K562 (cell line): ENCODE measurements around the gene ENTPD3. TPM values are rescaled to one million over a fixed set of nuclear protein-coding genes. Genes with fewer than 3 reads are reported as not detected.

Source experiments
- ATAC-seq: fragments of 200-7000 bp; cut with Tn5 transposase; 3 replicates; pipeline ENCODE4 v1.9.1; 2020; ENCODE audit warnings: moderate library complexity
- Bru-seq: library from RNA; stranded (reverse); fragments of 400-500 nt; gene quantifications from one replicate; lab custom pipeline; 2021; lab: Mats Ljungman, UMichigan
- BruChase-seq, 2 experiments: library from RNA; stranded (reverse); fragments of 400-500 nt; gene quantifications; one replicate each; lab custom pipeline; 2021; lab: Mats Ljungman, UMichigan
- BruUV-seq: library from RNA; stranded (reverse); fragments of 400-500 nt; replicated peaks from 2 replicates; lab custom pipeline; 2021; lab: Mats Ljungman, UMichigan
- CTCF ChIA-PET: fragments of 300-600 bp; formaldehyde crosslinking; extraction: SDS; loops from one replicate; lab custom pipeline; 2021; ENCODE audit warnings: low intra/inter-chr PET ratio; lab: Yijun Ruan, JAX
- POLR2A ChIA-PET: fragments of 300-600, 350-650 bp; sonication (Branson Sonifier 250); formaldehyde crosslinking; extraction: SDS; loops from one replicate; lab custom pipeline; 2021; ENCODE audit warnings: antibody characterized with exemption, inconsistent platforms; lab: Yijun Ruan, JAX
- DNase-seq, 4 experiments: peaks; one replicate each; pipeline versions ENCODE4 v3.0.0 to v3.0.0-alpha.2; 2011 to 2018; ENCODE audit warnings: low spot score in 3 of 4, mixed read lengths in 3 of 4; ENCODE audit errors: extremely low read depth in 1 of 4
- FAIRE-seq: peaks from 2 replicates; lab custom pipeline; 2011; peaks lifted over from hg19 to GRCh38; lab: Jason Lieb, UNC
- H2AFZ ChIP-seq: 2 replicates; pipeline ENCODE4 v1.6.0; 2011; ENCODE audit warnings: low read depth, low read length, control low read depth, inconsistent platforms
- H3K27ac ChIP-seq: fragments of 200-600 bp; 3 replicates; pipeline ENCODE4 v1.8.0; 2011; ENCODE audit warnings: low read depth, mild to moderate bottlenecking, control low read depth, inconsistent platforms, low read length, moderate library complexity, mixed read lengths; ENCODE audit errors: extremely low read depth
- H3K27me3 ChIP-seq, 2 experiments: fragments of 300-600 bp in 1 of 2; 2 replicates in 1 of 2; 3 replicates in 1 of 2; pipeline versions ENCODE4 v1.6.0 to v1.8.0; 2011; ENCODE audit warnings: inconsistent platforms in 2 of 2, low read length in 2 of 2, mild to moderate bottlenecking in 1 of 2, mixed read lengths in 1 of 2, moderate library complexity in 1 of 2; ENCODE audit not compliant: control insufficient read depth in 2 of 2, insufficient read depth in 2 of 2
- H3K36me3 ChIP-seq: fragments of 300-600 bp; 3 replicates; pipeline ENCODE4 v1.8.0; 2011; ENCODE audit warnings: mild to moderate bottlenecking, low read length, inconsistent platforms; ENCODE audit not compliant: control insufficient read depth, insufficient read depth
- H3K4me1 ChIP-seq, 2 experiments: fragments of 200-600 bp in 1 of 2; replicated peaks in 1 of 2; 2 replicates in 1 of 2; 3 replicates in 1 of 2; pipeline versions ENCODE4 v1.5.1 to v1.8.0; 2011; ENCODE audit warnings: inconsistent platforms in 2 of 2, low read length in 2 of 2, mild to moderate bottlenecking in 1 of 2, mixed read lengths in 1 of 2, moderate library complexity in 1 of 2; ENCODE audit not compliant: control insufficient read depth in 2 of 2, insufficient read depth in 2 of 2
- H3K4me2 ChIP-seq: 2 replicates; pipeline ENCODE4 v1.6.1; 2011; ENCODE audit warnings: low read length, control low read depth, inconsistent platforms, mixed read lengths; ENCODE audit not compliant: insufficient read depth
- H3K4me3 ChIP-seq: fragments of 200-600 bp; sonication (generic), shearing (Covaris generic); 2 replicates; pipeline ENCODE4 v1.5.1; 2016; ENCODE audit warnings: control low read depth, inconsistent platforms
- H3K79me2 ChIP-seq: fragments of 200-600 bp; 3 replicates; pipeline ENCODE4 v1.8.0; 2011; ENCODE audit warnings: low read length, inconsistent platforms; ENCODE audit not compliant: control insufficient read depth, insufficient read depth
- H3K9ac ChIP-seq, 2 experiments: 2 replicates each; pipeline versions ENCODE4 v1.6.0 to v1.6.1; 2011; ENCODE audit warnings: low read depth in 2 of 2, low read length in 2 of 2, control low read depth in 1 of 2, inconsistent platforms in 1 of 2, mild to moderate bottlenecking in 1 of 2, mixed read lengths in 1 of 2; ENCODE audit not compliant: insufficient read depth in 1 of 2
- H3K9me1 ChIP-seq: one replicate; pipeline ENCODE4 v1.6.0; 2011; ENCODE audit warnings: inconsistent platforms, mild to moderate bottlenecking, low read length, moderate library complexity; ENCODE audit not compliant: control insufficient read depth, insufficient read depth
- H3K9me3 ChIP-seq: replicated peaks from 2 replicates; pipeline ENCODE4 v1.5.1; 2011; ENCODE audit warnings: low read depth, low read length, inconsistent platforms; ENCODE audit not compliant: control insufficient read depth, insufficient read depth
- H4K20me1 ChIP-seq: replicated peaks from 2 replicates; pipeline ENCODE4 v1.6.1; 2011; ENCODE audit warnings: low read length, inconsistent platforms, mixed read lengths; ENCODE audit not compliant: control insufficient read depth, insufficient read depth
- ATF7 ChIP-seq: fragments of 450-650 bp; IDR thresholded peaks from 2 replicates; pipeline ENCODE4 v1.7.1; 2014; ENCODE audit warnings: mild to moderate bottlenecking, moderate library complexity
- CCNT2 ChIP-seq: IDR thresholded peaks from 2 replicates; pipeline ENCODE4 v1.6.1; 2011; ENCODE audit warnings: borderline replicate concordance, low read depth, mild to moderate bottlenecking, moderate library complexity, mixed read lengths, low read length; ENCODE audit not compliant: insufficient read length; ENCODE audit errors: extremely low read depth
- CSDE1 ChIP-seq, 2 experiments: fragments of 450-650 bp; IDR thresholded peaks; 2 replicates each; pipeline ENCODE4 v1.6.1; 2016; ENCODE audit warnings: mild to moderate bottlenecking in 1 of 2
- EGR1 ChIP-seq: fragments of 450-650 bp; conservative IDR thresholded peaks from 2 replicates; pipeline ENCODE4 v1.6.1; 2017; ENCODE audit warnings: mild to moderate bottlenecking
- GABPA ChIP-seq: fragments of 200-800 bp; sonication (Bioruptor generic); conservative IDR thresholded peaks from 2 replicates; pipeline ENCODE4 v1.6.1; 2016; ENCODE audit warnings: low read depth, missing genetic modification characterization, missing compliant biosample characterization
- MXI1 ChIP-seq: IDR thresholded peaks from 2 replicates; pipeline ENCODE4 v1.6.1; 2011; ENCODE audit warnings: low read depth, mild to moderate bottlenecking, improper control_type of control experiment, low read length
- PHF20 ChIP-seq: fragments of 450-650 bp; IDR thresholded peaks from 2 replicates; pipeline ENCODE4 v1.6.1; 2018; ENCODE audit not compliant: partially characterized antibody
- RBFOX2 ChIP-seq: fragments of 200-400 bp; formaldehyde crosslinking; IDR thresholded peaks from 2 replicates; pipeline ENCODE4 v1.6.1; 2017; ENCODE audit warnings: low read depth, mild to moderate bottlenecking, low read length, moderate library complexity
- SP1 ChIP-seq: sonication (generic); formaldehyde crosslinking; IDR thresholded peaks from 2 replicates; pipeline ENCODE4 v1.8.1; 2022; ENCODE audit warnings: mild to moderate bottlenecking, missing genetic modification reagents
- SUPT5H ChIP-seq: fragments of 450-650 bp; IDR thresholded peaks from 2 replicates; pipeline ENCODE4 v1.6.1; 2016
- TEAD2 ChIP-seq: fragments of 450-650 bp; IDR thresholded peaks from 2 replicates; pipeline ENCODE4 v1.6.1; 2016; ENCODE audit warnings: missing genetic modification characterization, control low read depth, missing compliant biosample characterization
- ZNF75A ChIP-seq: fragments of 450-650 bp; formaldehyde crosslinking; IDR thresholded peaks from 2 replicates; pipeline ENCODE4 v1.4.0; 2020; ENCODE audit warnings: mild to moderate bottlenecking
- WGBS: fragments of 100-300 bp; shearing (Covaris generic); methylation state at CpG from one replicate; pipeline ENCODE4 v1.1.6; 2016; ENCODE audit warnings: low coverage, mixed read lengths; ENCODE audit not compliant: insufficient coverage; ENCODE audit errors: missing lambda C conversion rate; 5-methylcytosine and 5-hydroxymethylcytosine counted together
- in situ Hi-C: fragments of 300-500 bp; cut with MboI; formaldehyde crosslinking; loops from 4 replicates; pipeline ENCODE4 v1.15.0; 2018; ENCODE audit warnings: inconsistent platforms, mixed read lengths
- intact Hi-C: fragments of 100-400 bp; cut with micrococcal nuclease; formaldehyde crosslinking; loops from 2 replicates; pipeline ENCODE4 v1.14.2; 2022
- long read RNA-seq, 3 experiments: library from polyadenylated mRNA in 2 of 3; library from RNA in 1 of 3; unstranded in 2 of 3; stranded (forward) in 1 of 3; transcript quantifications; one replicate each; pipeline ENCODE4 v2.0.0, GENCODE V29; 2019 to 2022
- polyA minus RNA-seq, 3 experiments: library from RNA; depleted of rRNA, polyadenylated mRNA; stranded (reverse); fragments of >200 nt; gene quantifications; 2 replicates each; pipeline ENCODE4 v1.2.3, GENCODE V29; 2011
- polyA plus RNA-seq, 8 experiments: library from polyadenylated mRNA; depleted of rRNA in 4 of 8; stranded (reverse) in 5 of 8; unstranded in 3 of 8; fragments of >200 nt; fragmentation: Nextera tagmentation in 2 of 8; fragmentation: Illumina TruSeq in 1 of 8; extraction: Ambion mirVana in 2 of 8; extraction: Trizol in 1 of 8; gene quantifications; 2 replicates each; pipeline versions ENCODE4 v1.2.1 to v1.2.3, GENCODE V29; 2011 to 2014; ENCODE audit warnings: inconsistent platforms in 1 of 8, missing spikeins in 1 of 8
- total RNA-seq, 7 experiments: library from RNA; depleted of rRNA in 6 of 7; stranded (reverse); fragments of >200 nt in 6 of 7; fragmentation: Illumina TruSeq in 2 of 7; extraction: Trizol in 2 of 7; gene quantifications; 2 replicates each; pipeline versions ENCODE4 v1.2.1 to v1.2.3, GENCODE V29; 2011 to 2021; ENCODE audit warnings: low replicate concordance in 1 of 7
- TF ChIP-seq, protein P1 (sequence below): IDR thresholded peaks from 2 replicates; pipeline ENCODE4 v1.6.1; 2011; ENCODE audit warnings: borderline replicate concordance, low read depth, mild to moderate bottlenecking, moderate library complexity, low read length; ENCODE audit not compliant: insufficient read depth, poor library complexity, severe bottlenecking

The ENTPD3 gene, protein sequence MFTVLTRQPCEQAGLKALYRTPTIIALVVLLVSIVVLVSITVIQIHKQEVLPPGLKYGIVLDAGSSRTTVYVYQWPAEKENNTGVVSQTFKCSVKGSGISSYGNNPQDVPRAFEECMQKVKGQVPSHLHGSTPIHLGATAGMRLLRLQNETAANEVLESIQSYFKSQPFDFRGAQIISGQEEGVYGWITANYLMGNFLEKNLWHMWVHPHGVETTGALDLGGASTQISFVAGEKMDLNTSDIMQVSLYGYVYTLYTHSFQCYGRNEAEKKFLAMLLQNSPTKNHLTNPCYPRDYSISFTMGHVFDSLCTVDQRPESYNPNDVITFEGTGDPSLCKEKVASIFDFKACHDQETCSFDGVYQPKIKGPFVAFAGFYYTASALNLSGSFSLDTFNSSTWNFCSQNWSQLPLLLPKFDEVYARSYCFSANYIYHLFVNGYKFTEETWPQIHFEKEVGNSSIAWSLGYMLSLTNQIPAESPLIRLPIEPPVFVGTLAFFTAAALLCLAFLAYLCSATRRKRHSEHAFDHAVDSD
- total RNA-seq (2011; cell fraction: chromatin; rRNA removed; ENCODE audit: low replicate concordance), result 2.9 and 3.1 TPM in 2 replicates
- 2.2 and 3.3 TPM in 2 replicates for total RNA-seq (2011; cell fraction: nucleolus; rRNA removed)
- total RNA-seq (2011; cell fraction: nucleoplasm; rRNA removed), result 4.2 and 4.3 TPM in 2 replicates
- total RNA-seq (2014; rRNA removed) (0.23 and 0.29 TPM in 2 replicates), total RNA-seq (2014; rRNA removed; fragmentation: Illumina TruSeq; extraction: Trizol) (0.48 and 0.76 TPM in 2 replicates), total RNA-seq (2015; rRNA removed; fragmentation: Illumina TruSeq; extraction: Trizol) (0.45 and 0.58 TPM in 2 replicates), total RNA-seq (2021) (0.44 and 0.51 TPM in 2 replicates), polyA plus RNA-seq (2011; rRNA removed) (0.35 and 2.1 TPM in 2 replicates), polyA plus RNA-seq (2014; fragmentation: Illumina TruSeq; extraction: Trizol) (0.76 and 1.0 TPM in 2 replicates), polyA plus RNA-seq (2014; fragmentation: Nextera tagmentation; extraction: Ambion mirVana) (under 1 TPM; 0.56 to 0.73 TPM), polyA plus RNA-seq (2014; rRNA removed) (0.50 and 0.58 TPM in 2 replicates), polyA minus RNA-seq (2011; rRNA and poly(A)+ RNA removed) (0.30 and 2.0 TPM in 2 replicates), Bru-seq, nascent RNA (percentile 33 among the genes with signal in this experiment), BruChase-seq, experiment 1, labeled RNA remaining after a 2-hour chase (percentile 20 among the genes with signal in this experiment), BruChase-seq, experiment 2, labeled RNA remaining after a 6-hour chase (percentile 23 among the genes with signal in this experiment)
- 0.32 and 1.1 TPM in 2 replicates for polyA plus RNA-seq (2011; cell fraction: cytosol; rRNA removed)
- polyA plus RNA-seq (2011; cell fraction: nucleus; rRNA removed), result 0.81 and 2.0 TPM in 2 replicates
- polyA plus RNA-seq (2012), result 0.43 and 0.78 TPM in 2 replicates
- 0.57 TPM in 1 of 2 replicates, not detected in the other for polyA minus RNA-seq (2011; cell fraction: cytosol; rRNA and poly(A)+ RNA removed)
- 0.11 and 0.54 TPM in 2 replicates for polyA minus RNA-seq (2011; cell fraction: nucleus; rRNA and poly(A)+ RNA removed)
- long read RNA-seq, experiment 1, partial matches to known transcripts, result 0 of 4 reads
- long read RNA-seq, experiment 1, other reads (novel, unspliced or antisense), result 3 of 4 reads
- long read RNA-seq, experiment 2, result 0 reads
- long read RNA-seq, experiment 3, partial matches to known transcripts, result 0 of 1 reads
- long read RNA-seq, experiment 3, other reads (novel, unspliced or antisense), result 0 of 1 reads

DNA sequence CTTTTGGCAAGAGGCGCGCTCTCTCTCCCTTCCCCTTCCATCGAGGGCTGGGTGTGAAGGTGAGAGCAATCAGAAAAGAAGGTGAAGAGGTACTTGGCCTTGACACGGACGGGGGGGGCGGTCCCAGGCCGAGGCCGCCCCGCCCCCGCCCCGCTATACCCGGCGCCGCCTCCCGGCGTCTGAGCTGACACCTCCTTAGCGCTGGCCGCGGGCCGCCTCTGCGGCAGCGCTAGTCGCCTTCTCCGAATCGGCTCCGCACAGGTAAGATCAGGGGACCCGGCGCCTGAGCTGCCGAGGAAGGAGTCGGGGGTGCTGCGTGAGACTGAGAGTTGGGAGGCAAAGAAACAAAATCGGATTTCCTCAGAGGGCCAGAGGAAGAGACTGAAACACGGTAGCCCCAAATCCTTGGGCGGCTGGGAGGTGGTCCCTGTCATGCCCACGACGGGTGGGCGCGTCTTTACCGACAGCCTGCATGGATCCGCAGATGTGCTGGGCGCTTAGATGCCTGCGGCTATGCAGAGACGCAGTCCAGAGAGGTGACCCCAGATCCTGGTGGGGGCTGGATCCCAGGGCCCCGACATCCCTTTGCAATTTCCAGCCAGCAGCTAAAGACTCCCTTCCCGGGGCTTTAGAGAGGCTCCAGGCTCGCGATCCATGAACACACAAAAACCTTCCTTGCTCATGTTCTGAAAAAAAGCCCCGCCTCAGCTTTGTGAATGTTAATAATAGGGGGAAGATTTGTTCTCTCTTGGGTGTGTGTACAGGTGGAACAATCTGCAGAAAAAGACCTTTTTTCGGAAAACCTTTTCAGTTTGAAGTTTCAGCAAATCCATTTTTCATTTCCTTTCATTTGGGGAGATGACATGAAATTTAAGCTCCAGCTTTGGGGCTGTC lies at the start of gene ENTPD3:
TSS of gene ENTPD3 (plus strand) at position 184 of the 894 bp plus-strand sequence. CDS start 874 bp downstream, outside the sequence.
- Histone ChIP-seq H3K4me2 (peak within 1 kb of the TSS; percentile 66), H3K27ac (no peak within 1 kb of the TSS), H3K4me1 (peaks cover 20 to 26% of the 10 kb centered on the region in 2 experiments; a peak in 4 of 5 replicates), H3K36me3 (no peaks in the 10 kb centered on the region), H3K79me2 (no peaks in the 10 kb centered on the region), H3K9ac (peak within 1 kb of the TSS; percentile 33 to 86; a peak in 3 of 4 replicates), H3K27me3 (no peaks in the 10 kb centered on the region), H3K4me3 (peak within 1 kb of the TSS; percentile 35), H3K9me1 (no peaks in the 10 kb centered on the region), H3K9me3 (no peaks in the 10 kb centered on the region), H2AFZ (peak within 1 kb of the TSS; percentile 83), H4K20me1 (no peaks in the 10 kb centered on the region)
- in situ Hi-C loops (no loop called here), intact Hi-C loops (no loop called here)
- no TSS peak for BruUV-seq
- FAIRE-seq (no peak), ATAC-seq (peak; percentile 94), DNase-seq (peak; percentile 82 to 90 (median 86))
- ChIA-PET POLR2A (interaction anchor here (0.6 to 1.1 kb wide), 5 partner anchors 9 to 227 kb away, joined by 3 read pairs; no protein-coding TSS in a partner anchor), CTCF (no interaction called here)
- 29% methylated on average over 23 of the region's 49 CpGs for WGBS
- TF ChIP-seq EGR1, result peak; percentile 73
- peak; percentile 70 for TF ChIP-seq RBFOX2
- no peak for TF ChIP-seq CSDE1 (IDR thresholded peaks at IDR 0.05)
- no peak for TF ChIP-seq TEAD2 (tag)
- peak; percentile 27; the same call in 1 of the 2 replicates for TF ChIP-seq SUPT5H
- 0 out of 2 replicates have a peak, but pooled peaks have one; percentile 25 for TF ChIP-seq ATF7
- TF ChIP-seq MXI1, result no peak
- TF ChIP-seq, protein P1, sequence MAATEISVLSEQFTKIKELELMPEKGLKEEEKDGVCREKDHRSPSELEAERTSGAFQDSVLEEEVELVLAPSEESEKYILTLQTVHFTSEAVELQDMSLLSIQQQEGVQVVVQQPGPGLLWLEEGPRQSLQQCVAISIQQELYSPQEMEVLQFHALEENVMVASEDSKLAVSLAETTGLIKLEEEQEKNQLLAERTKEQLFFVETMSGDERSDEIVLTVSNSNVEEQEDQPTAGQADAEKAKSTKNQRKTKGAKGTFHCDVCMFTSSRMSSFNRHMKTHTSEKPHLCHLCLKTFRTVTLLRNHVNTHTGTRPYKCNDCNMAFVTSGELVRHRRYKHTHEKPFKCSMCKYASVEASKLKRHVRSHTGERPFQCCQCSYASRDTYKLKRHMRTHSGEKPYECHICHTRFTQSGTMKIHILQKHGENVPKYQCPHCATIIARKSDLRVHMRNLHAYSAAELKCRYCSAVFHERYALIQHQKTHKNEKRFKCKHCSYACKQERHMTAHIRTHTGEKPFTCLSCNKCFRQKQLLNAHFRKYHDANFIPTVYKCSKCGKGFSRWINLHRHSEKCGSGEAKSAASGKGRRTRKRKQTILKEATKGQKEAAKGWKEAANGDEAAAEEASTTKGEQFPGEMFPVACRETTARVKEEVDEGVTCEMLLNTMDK, result no peak
- TF ChIP-seq SP1, result 0 out of 2 replicates have a peak, but pooled peaks have one; percentile 14
- TF ChIP-seq ZNF75A, result no peak
- no peak for TF ChIP-seq GABPA (tag)
- peak; percentile 27 for TF ChIP-seq PHF20
- peak; percentile 43 for TF ChIP-seq CCNT2
